HepG2 (cell line): ENCODE data around the gene FNDC3A. TPM values are rescaled to one million over a fixed set of nuclear protein-coding genes. Genes with fewer than 3 reads are reported as not detected.
A peak's percentile ranks its signal among the peaks of the same experiment; 100 is the strongest.

Experiments
- ATAC-seq: fragments of 200-7000 bp; cut with Tn5 transposase; 3 replicates; pipeline ENCODE4 v1.9.1; 2020; ENCODE audit warnings: mild to moderate bottlenecking, moderate library complexity
- BruUV-seq: library from RNA; stranded (reverse); fragments of 400-500 nt; replicated peaks from 2 replicates; lab custom pipeline; 2021; lab: Mats Ljungman, UMichigan
- CTCF ChIA-PET: fragments of 300-600 bp; formaldehyde crosslinking; extraction: SDS; loops from one replicate; lab custom pipeline; 2021; ENCODE audit warnings: low total read pairs, inconsistent platforms, low intra/inter-chr PET ratio; lab: Yijun Ruan, JAX
- POLR2A ChIA-PET: fragments of 350-600 bp; sonication (Branson Sonifier 250); formaldehyde crosslinking; loops from one replicate; lab custom pipeline; 2020; ENCODE audit warnings: antibody characterized with exemption, inconsistent platforms; lab: Yijun Ruan, JAX
- DNase-seq: peaks from one replicate; pipeline ENCODE4 v3.0.0-alpha.2; 2015; ENCODE audit warnings: low spot score
- FAIRE-seq: peaks from 3 replicates; lab custom pipeline; 2011; peaks lifted over from hg19 to GRCh38; lab: Jason Lieb, UNC
- H2AFZ ChIP-seq: one replicate; pipeline ENCODE4 v1.6.1; 2011; ENCODE audit warnings: low read length, inconsistent platforms
- H3K27ac ChIP-seq: fragments of 300-600 bp; 3 replicates; pipeline ENCODE4 v1.8.0; 2011; ENCODE audit warnings: mixed run types, mild to moderate bottlenecking, mixed read lengths, low read length, inconsistent platforms; ENCODE audit not compliant: insufficient read depth; ENCODE audit errors: extremely low read length
- H3K27me3 ChIP-seq, 2 experiments: fragments of 200-600 bp in 1 of 2; 2 replicates in 1 of 2; 3 replicates in 1 of 2; pipeline versions ENCODE4 v1.6.0 to v1.8.0; 2011; ENCODE audit warnings: low read length in 2 of 2, mild to moderate bottlenecking in 2 of 2, moderate library complexity in 2 of 2, inconsistent platforms in 1 of 2; ENCODE audit not compliant: insufficient read depth in 2 of 2, control insufficient read depth in 1 of 2
- H3K36me3 ChIP-seq, 2 experiments: fragments of 200-600 bp in 1 of 2; replicated peaks in 1 of 2; 2 replicates in 1 of 2; 3 replicates in 1 of 2; pipeline versions ENCODE4 v1.5.1 to v1.8.0; 2011; ENCODE audit warnings: low read length in 2 of 2, inconsistent platforms in 1 of 2; ENCODE audit not compliant: insufficient read depth in 2 of 2, control insufficient read depth in 1 of 2
- H3K4me1 ChIP-seq: 2 replicates; pipeline ENCODE4 v1.5.1; 2012; ENCODE audit warnings: low read length, inconsistent platforms; ENCODE audit not compliant: insufficient read depth
- H3K4me2 ChIP-seq: 2 replicates; pipeline ENCODE4 v1.6.0; 2011; ENCODE audit warnings: low read depth, low read length, inconsistent platforms
- H3K4me3 ChIP-seq, 3 experiments: fragments of 200-600 bp in 1 of 3; sonication (generic), shearing (Covaris generic) in 1 of 3; replicated peaks in 1 of 3; 2 replicates each; pipeline ENCODE4 v1.5.1; 2011 to 2016; ENCODE audit warnings: low read length in 3 of 3, inconsistent platforms in 2 of 3, low read depth in 2 of 3, mild to moderate bottlenecking in 2 of 3, control low read depth in 1 of 3, mixed read lengths in 1 of 3; ENCODE audit not compliant: insufficient read depth in 1 of 3
- H3K79me2 ChIP-seq: one replicate; pipeline ENCODE4 v1.6.1; 2011; ENCODE audit warnings: low read length, inconsistent platforms; ENCODE audit not compliant: insufficient read depth
- H3K9ac ChIP-seq: 2 replicates; pipeline ENCODE4 v1.6.0; 2011; ENCODE audit warnings: mild to moderate bottlenecking, low read depth, low read length, inconsistent platforms; ENCODE audit not compliant: insufficient read depth
- H3K9me3 ChIP-seq: 2 replicates; pipeline ENCODE4 v1.5.1; 2012; ENCODE audit warnings: mild to moderate bottlenecking, low read length
- H4K20me1 ChIP-seq: 2 replicates; pipeline ENCODE4 v1.6.0; 2011; ENCODE audit warnings: inconsistent platforms, mild to moderate bottlenecking, low read length, moderate library complexity; ENCODE audit not compliant: insufficient read depth
- ARNT ChIP-seq: fragments of 450-650 bp; IDR thresholded peaks from 2 replicates; pipeline ENCODE4 v1.6.1; 2017
- DMTF1 ChIP-seq: sonication (generic); formaldehyde crosslinking; IDR thresholded peaks from 2 replicates; pipeline ENCODE4 v1.4.0; 2020; ENCODE audit warnings: mild to moderate bottlenecking, missing genetic modification reagents
- HINFP ChIP-seq: sonication (generic); formaldehyde crosslinking; IDR thresholded peaks from 2 replicates; pipeline ENCODE4 v1.4.0; 2020; ENCODE audit warnings: low read depth, mild to moderate bottlenecking, missing genetic modification reagents
- HNRNPK ChIP-seq: fragments of 200-400 bp; formaldehyde crosslinking; IDR thresholded peaks from 2 replicates; pipeline ENCODE4 v1.6.1; 2018; ENCODE audit warnings: low read length, low read depth, moderate library complexity, mild to moderate bottlenecking; ENCODE audit not compliant: poor library complexity, severe bottlenecking
- MEIS1 ChIP-seq: sonication (generic); formaldehyde crosslinking; IDR thresholded peaks from 2 replicates; pipeline ENCODE4 v1.9.0; 2021; ENCODE audit warnings: mild to moderate bottlenecking, missing genetic modification reagents, moderate library complexity, borderline replicate concordance
- NFE2L2 ChIP-seq: fragments of 150-350 bp; IDR thresholded peaks from 2 replicates; pipeline ENCODE4 v1.6.1; 2014; ENCODE audit warnings: low read length
- SMAD9 ChIP-seq: sonication (generic); formaldehyde crosslinking; IDR thresholded peaks from 2 replicates; pipeline ENCODE4 v1.5.1; 2020; ENCODE audit warnings: mild to moderate bottlenecking, missing genetic modification reagents
- SSRP1 ChIP-seq: IDR thresholded peaks from 2 replicates; pipeline ENCODE4 v1.6.1; 2016; ENCODE audit warnings: control low read depth
- ZBTB40 ChIP-seq, 2 experiments: fragments of 450-650 bp in 1 of 2; sonication (generic) in 1 of 2; formaldehyde crosslinking in 1 of 2; IDR thresholded peaks; 2 replicates each; pipeline versions ENCODE4 v1.6.1 to v1.8.0; 2016 to 2022; ENCODE audit warnings: antibody characterized with exemption in 1 of 2, mild to moderate bottlenecking in 1 of 2, missing genetic modification reagents in 1 of 2
- ZNF556 ChIP-seq: sonication (generic); formaldehyde crosslinking; IDR thresholded peaks from 2 replicates; pipeline ENCODE4 v1.4.0; 2020; ENCODE audit warnings: mild to moderate bottlenecking, missing genetic modification reagents, borderline replicate concordance
- WGBS: methylation state at CpG from one replicate; pipeline ENCODE4 v1.1.6; 2017; ENCODE audit warnings: low lambda C conversion rate; 5-methylcytosine and 5-hydroxymethylcytosine counted together
- in situ Hi-C: cut with HindIII; loops from 2 replicates; pipeline ENCODE4 v1.10.0; 2017; ENCODE audit warnings: low pct_unique_long_range_greater_than_20kb; ENCODE audit not compliant: extremely low pct_ligation_motif_present
- intact Hi-C: fragments of 100-400 bp; cut with micrococcal nuclease; formaldehyde crosslinking; loops from one replicate; pipeline ENCODE4 v1.10.0; 2022; ENCODE audit not compliant: unreplicated experiment
- polyA plus RNA-seq, 8 experiments: library from polyadenylated mRNA; depleted of rRNA in 3 of 8; stranded (reverse) in 7 of 8; unstranded in 1 of 8; fragments of >200 nt; fragmentation: Illumina TruSeq in 4 of 8; extraction: Trizol in 4 of 8; gene quantifications; 2 replicates each; pipeline versions ENCODE4 v1.2.1 to v1.2.3, GENCODE V29; 2011 to 2016; ENCODE audit warnings: low read depth in 4 of 8, missing spikeins in 1 of 8, mixed read lengths in 1 of 8; ENCODE audit not compliant: insufficient read depth in 1 of 8
- total RNA-seq, 5 experiments: library from RNA; depleted of rRNA; stranded (reverse); fragments of >200 nt; fragmentation: Illumina TruSeq; extraction: Trizol; gene quantifications; 2 replicates each; pipeline ENCODE4 v1.2.3, GENCODE V29; 2016; ENCODE audit warnings: low read depth in 1 of 5

The FNDC3A gene
- total and polyA plus RNA-seq, 2 of the 13 experiments (the other 11 are each of a cell fraction or from before 2014, with no cell fraction given): 36.7 to 39.3 TPM

- ATAC-seq (no peak), FAIRE-seq (no peak), DNase-seq (no peak)
- Histone ChIP-seq H3K9me3 (no peaks in the 10 kb centered on the region), H3K27me3 (no peaks in the 10 kb centered on the region; a peak in 1 of 5 replicates), H4K20me1 (no peaks in the 10 kb centered on the region), H3K4me3 (no peak overlapping the region; a peak in 1 of 6 replicates), H3K9ac (0 out of 2 replicates have a peak overlapping the region, but pooled peaks have one; percentile 14), H3K4me2 (peak overlapping the region; percentile 72), H3K36me3 (peaks cover 2 to 24% of the 10 kb centered on the region in 2 experiments; a peak in 2 of 5 replicates), H3K27ac (peak overlapping the region; percentile 20), H2AFZ (no peak overlapping the region), H3K4me1 (peaks cover 53% of the 10 kb centered on the region), H3K79me2 (peaks cover 34% of the 10 kb centered on the region)
- in situ Hi-C loops: no loop called here
- WGBS: 69% methylated on average over 5 of the region's 5 CpGs
- intact Hi-C loops: loop anchor here (10.0 kb wide), 1 partner anchor 138 kb away; the partner anchor contains the start of gene FNDC3A
- ChIA-PET CTCF (no interaction called here), POLR2A (no interaction called here)
- no TSS peak for BruUV-seq
- TF ChIP-seq MEIS1: no peak
- TF ChIP-seq ZNF556 (CRISPR knock-in tag): no peak
- no peak for TF ChIP-seq DMTF1 (CRISPR knock-in tag)
- peak; percentile 95 for TF ChIP-seq HNRNPK
- no peak for TF ChIP-seq SMAD9
- TF ChIP-seq ZBTB40 (IDR thresholded peaks at IDR 0.05): no peak
- no peak for TF ChIP-seq ZBTB40 (CRISPR knock-in tag; IDR thresholded peaks at IDR 0.05)
- TF ChIP-seq SSRP1 (CRISPR knock-in tag): no peak
- 0 out of 2 replicates have a peak, but pooled peaks have one; percentile 19 for TF ChIP-seq ARNT
- TF ChIP-seq NFE2L2: no peak
- TF ChIP-seq HINFP: no peak
Observed at GRCh38 chr13:49112782-49113525, 137.2 kb downstream of the FNDC3A start.
